ENCODE data around the gene SCARB2.

DNA sequence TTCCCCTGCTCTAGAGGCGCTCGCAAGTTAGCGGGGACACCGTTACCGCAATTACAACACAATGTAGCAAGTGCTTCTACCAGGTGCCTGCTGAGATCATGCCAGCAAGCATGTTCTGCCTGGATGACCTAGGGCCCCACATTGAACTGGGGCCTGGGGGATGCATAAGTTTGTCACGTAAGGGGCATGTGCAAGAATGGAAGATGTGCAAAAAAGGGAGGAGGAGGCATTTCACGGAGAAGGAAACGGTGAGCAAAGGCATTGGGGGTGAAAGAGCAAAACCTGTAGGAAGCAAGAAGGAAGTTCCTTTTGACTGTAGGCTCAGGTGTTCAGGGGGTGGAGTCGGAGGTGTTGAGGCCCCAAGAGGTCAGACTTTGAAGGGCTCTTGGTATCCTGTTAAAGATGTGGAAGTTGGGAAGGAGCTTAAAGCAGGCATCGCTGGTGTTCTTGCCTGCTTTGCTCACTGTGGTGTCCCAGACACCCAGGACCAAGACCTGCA is 602 bp upstream of the SCARB2 start:
- TF ChIP-seq, protein P1, sequence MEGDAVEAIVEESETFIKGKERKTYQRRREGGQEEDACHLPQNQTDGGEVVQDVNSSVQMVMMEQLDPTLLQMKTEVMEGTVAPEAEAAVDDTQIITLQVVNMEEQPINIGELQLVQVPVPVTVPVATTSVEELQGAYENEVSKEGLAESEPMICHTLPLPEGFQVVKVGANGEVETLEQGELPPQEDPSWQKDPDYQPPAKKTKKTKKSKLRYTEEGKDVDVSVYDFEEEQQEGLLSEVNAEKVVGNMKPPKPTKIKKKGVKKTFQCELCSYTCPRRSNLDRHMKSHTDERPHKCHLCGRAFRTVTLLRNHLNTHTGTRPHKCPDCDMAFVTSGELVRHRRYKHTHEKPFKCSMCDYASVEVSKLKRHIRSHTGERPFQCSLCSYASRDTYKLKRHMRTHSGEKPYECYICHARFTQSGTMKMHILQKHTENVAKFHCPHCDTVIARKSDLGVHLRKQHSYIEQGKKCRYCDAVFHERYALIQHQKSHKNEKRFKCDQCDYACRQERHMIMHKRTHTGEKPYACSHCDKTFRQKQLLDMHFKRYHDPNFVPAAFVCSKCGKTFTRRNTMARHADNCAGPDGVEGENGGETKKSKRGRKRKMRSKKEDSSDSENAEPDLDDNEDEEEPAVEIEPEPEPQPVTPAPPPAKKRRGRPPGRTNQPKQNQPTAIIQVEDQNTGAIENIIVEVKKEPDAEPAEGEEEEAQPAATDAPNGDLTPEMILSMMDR (IDR thresholded peaks at IDR 0.05): no peak
- TF ChIP-seq POLR2A (IDR thresholded peaks at IDR 0.05): no peak
